SK-N-SH (cell line): ENCODE results near the gene MYPN. TPM values are rescaled to one million over a fixed set of nuclear protein-coding genes. Genes with fewer than 3 reads are reported as not detected.

Experiments used
- CTCF ChIA-PET: fragments of 300-600, 350-600 bp; formaldehyde crosslinking; extraction: SDS; loops from one replicate; lab custom pipeline; 2021; lab: Yijun Ruan, JAX
- POLR2A ChIA-PET: fragments of 350-600 bp; sonication (Branson Sonifier 250); formaldehyde crosslinking; extraction: SDS; loops from one replicate; lab custom pipeline; 2020; ENCODE audit warnings: antibody characterized with exemption, inconsistent platforms; lab: Yijun Ruan, JAX
- DNase-seq: peaks from one replicate; pipeline ENCODE4 v3.0.0; 2012
- H2AFZ ChIP-seq: fragments of 200-600 bp; sonication (generic); 2 replicates; pipeline ENCODE4 v1.8.1; 2016; ENCODE audit warnings: antibody characterized with exemption, mild to moderate bottlenecking, low read depth
- H3F3A ChIP-seq: fragments of 200-600 bp; sonication (generic); replicated peaks from 2 replicates; pipeline ENCODE3; 2016; ENCODE audit warnings: antibody characterized with exemption, mild to moderate bottlenecking; ENCODE audit not compliant: insufficient read depth
- H3K27ac ChIP-seq, 2 experiments: fragments of 200-500 bp in 1 of 2; fragments of 200-600 bp in 1 of 2; sonication (Bioruptor generic) in 1 of 2; sonication (generic), shearing (Covaris generic) in 1 of 2; 2 replicates each; pipeline versions ENCODE4 v1.5.1 to v1.6.1; 2014 to 2016; ENCODE audit warnings: low read depth in 2 of 2, inconsistent platforms in 1 of 2, low read length in 1 of 2, mild to moderate bottlenecking in 1 of 2, mixed read lengths in 1 of 2
- H3K27me3 ChIP-seq: fragments of 200-600 bp; sonication (generic), shearing (Covaris generic); 2 replicates; pipeline ENCODE4 v1.6.1; 2016; ENCODE audit warnings: mixed run types; ENCODE audit not compliant: insufficient read depth
- H3K36me3 ChIP-seq, 2 experiments: fragments of 200-500 bp in 1 of 2; fragments of 200-600 bp in 1 of 2; sonication (Bioruptor generic) in 1 of 2; sonication (generic) in 1 of 2; replicated peaks in 1 of 2; 2 replicates each; pipeline versions ENCODE3 to v1.5.1; 2014 to 2016; ENCODE audit warnings: low read length in 1 of 2, mild to moderate bottlenecking in 1 of 2; ENCODE audit not compliant: insufficient read depth in 2 of 2, control insufficient read depth in 1 of 2
- H3K4me1 ChIP-seq, 2 experiments: fragments of 200-500 bp in 1 of 2; fragments of 200-600 bp in 1 of 2; sonication (Bioruptor generic) in 1 of 2; sonication (generic), shearing (Covaris generic) in 1 of 2; 2 replicates each; pipeline versions ENCODE4 v1.5.1 to v1.6.1; 2014 to 2016; ENCODE audit warnings: low read depth in 1 of 2, low read length in 1 of 2, mixed run types in 1 of 2; ENCODE audit not compliant: insufficient read depth in 2 of 2, control insufficient read depth in 1 of 2
- H3K4me2 ChIP-seq: fragments of 200-600 bp; sonication (generic), shearing (Covaris generic); 2 replicates; pipeline ENCODE4 v1.6.1; 2017; ENCODE audit warnings: mixed run types
- H3K4me3 ChIP-seq, 2 experiments: fragments of 200-500 bp in 1 of 2; fragments of 200-600 bp in 1 of 2; sonication (Bioruptor generic) in 1 of 2; sonication (generic), shearing (Covaris generic) in 1 of 2; 2 replicates each; pipeline versions ENCODE4 v1.5.1 to v1.8.1; 2014 to 2016; ENCODE audit warnings: low read depth in 2 of 2, inconsistent platforms in 1 of 2, low read length in 1 of 2, mild to moderate bottlenecking in 1 of 2, mixed read lengths in 1 of 2, moderate library complexity in 1 of 2
- H3K79me2 ChIP-seq: fragments of 200-600 bp; sonication (generic); 2 replicates; pipeline ENCODE4 v1.8.1; 2017; ENCODE audit warnings: mild to moderate bottlenecking; ENCODE audit not compliant: insufficient read depth
- H3K9ac ChIP-seq: fragments of 200-600 bp; sonication (generic); 2 replicates; pipeline ENCODE4 v1.6.1; 2017; ENCODE audit warnings: mixed run types
- H3K9me2 ChIP-seq: fragments of 200-600 bp; sonication (generic); 2 replicates; pipeline ENCODE4 v1.6.1; 2017; ENCODE audit warnings: mixed run types
- H3K9me3 ChIP-seq: fragments of 200-600 bp; sonication (generic); 2 replicates; pipeline ENCODE4 v1.6.1; 2017; ENCODE audit warnings: mixed run types, mild to moderate bottlenecking, moderate library complexity
- H4K20me1 ChIP-seq: fragments of 200-600 bp; sonication (generic); 2 replicates; pipeline ENCODE4 v1.6.1; 2017; ENCODE audit warnings: mild to moderate bottlenecking, mixed run types; ENCODE audit not compliant: insufficient read depth
- ELF1 ChIP-seq: IDR thresholded peaks from 2 replicates; pipeline ENCODE4 v1.4.0; 2012
- EP300 ChIP-seq, 2 experiments: IDR thresholded peaks; 2 replicates each; pipeline versions ENCODE4 v1.4.0 to v1.6.1; 2012; ENCODE audit warnings: borderline replicate concordance in 1 of 2, low read depth in 1 of 2, low read length in 1 of 2
- GABPA ChIP-seq: IDR thresholded peaks from 2 replicates; pipeline ENCODE4 v1.4.0; 2012; ENCODE audit warnings: low read depth, mild to moderate bottlenecking
- GATA2 ChIP-seq: sonication (generic); formaldehyde crosslinking; IDR thresholded peaks from 2 replicates; pipeline ENCODE4 v1.5.0; 2020; ENCODE audit warnings: mild to moderate bottlenecking, missing genetic modification reagents
- JUND ChIP-seq: IDR thresholded peaks from 2 replicates; pipeline ENCODE4 v1.4.0; 2012
- MEF2A ChIP-seq: IDR thresholded peaks from 2 replicates; pipeline ENCODE4 v1.4.0; 2012; ENCODE audit warnings: low read depth, borderline replicate concordance
- MXI1 ChIP-seq: IDR thresholded peaks from 2 replicates; pipeline ENCODE4 v1.6.1; 2012; ENCODE audit warnings: mild to moderate bottlenecking, low read depth, low read length, improper control_type of control experiment
- NRF1 ChIP-seq: IDR thresholded peaks from 2 replicates; pipeline ENCODE4 v1.6.1; 2012; ENCODE audit warnings: low read depth, mild to moderate bottlenecking, low read length
- POLR2AphosphoS5 ChIP-seq: IDR thresholded peaks from 2 replicates; pipeline ENCODE4 v1.6.1; 2012; ENCODE audit warnings: low read depth, low read length
- RAD21 ChIP-seq: IDR thresholded peaks from 2 replicates; pipeline ENCODE4 v1.6.1; 2012; ENCODE audit warnings: mild to moderate bottlenecking, low read length
- RXRA ChIP-seq: IDR thresholded peaks from 2 replicates; pipeline ENCODE4 v1.4.0; 2012; ENCODE audit warnings: low read depth, mild to moderate bottlenecking, borderline replicate concordance
- SIN3A ChIP-seq: IDR thresholded peaks from 2 replicates; pipeline ENCODE4 v1.6.1; 2012; ENCODE audit warnings: low read depth, mild to moderate bottlenecking, low read length, moderate library complexity, borderline replicate concordance
- SMC3 ChIP-seq: IDR thresholded peaks from 2 replicates; pipeline ENCODE4 v1.6.1; 2012; ENCODE audit warnings: low read depth, low read length, improper control_type of control experiment
- TEAD4 ChIP-seq: IDR thresholded peaks from 2 replicates; pipeline ENCODE4 v1.4.0; 2012; ENCODE audit warnings: mild to moderate bottlenecking, borderline replicate concordance; ENCODE audit not compliant: insufficient read depth
- YY1 ChIP-seq: IDR thresholded peaks from 2 replicates; pipeline ENCODE4 v1.4.0; 2012; ENCODE audit warnings: low read depth, mild to moderate bottlenecking
- WGBS: methylation state at CpG from one replicate; pipeline ENCODE4 v1.1.6; 2017; ENCODE audit warnings: low lambda C conversion rate; 5-methylcytosine and 5-hydroxymethylcytosine counted together
- polyA plus RNA-seq, 3 experiments: library from polyadenylated mRNA; depleted of rRNA; stranded (reverse); fragments of >200 nt; gene quantifications; 2 replicates each; pipeline ENCODE4 v1.2.3, GENCODE V29; 2012
- TF ChIP-seq, protein P1 (sequence below): IDR thresholded peaks from 2 replicates; pipeline ENCODE4 v1.4.0; 2012; ENCODE audit warnings: low read depth, borderline replicate concordance
- TF ChIP-seq, protein P2 (sequence below): IDR thresholded peaks from 2 replicates; pipeline ENCODE4 v1.4.0; 2012; ENCODE audit warnings: low read depth
- TF ChIP-seq, protein P3 (sequence below): fragments of 150-350 bp; IDR thresholded peaks from 2 replicates; pipeline ENCODE4 v1.6.1; 2016; ENCODE audit warnings: mild to moderate bottlenecking, low read depth, low read length
- TF ChIP-seq, protein P4 (sequence below): IDR thresholded peaks from 2 replicates; pipeline ENCODE4 v1.4.0; 2012; ENCODE audit warnings: low read depth, borderline replicate concordance

MYPN gene
- polyA plus RNA-seq, 1 of the 3 experiments (the other 2 are of a cell fraction) = 0.43 TPM

DNA sequence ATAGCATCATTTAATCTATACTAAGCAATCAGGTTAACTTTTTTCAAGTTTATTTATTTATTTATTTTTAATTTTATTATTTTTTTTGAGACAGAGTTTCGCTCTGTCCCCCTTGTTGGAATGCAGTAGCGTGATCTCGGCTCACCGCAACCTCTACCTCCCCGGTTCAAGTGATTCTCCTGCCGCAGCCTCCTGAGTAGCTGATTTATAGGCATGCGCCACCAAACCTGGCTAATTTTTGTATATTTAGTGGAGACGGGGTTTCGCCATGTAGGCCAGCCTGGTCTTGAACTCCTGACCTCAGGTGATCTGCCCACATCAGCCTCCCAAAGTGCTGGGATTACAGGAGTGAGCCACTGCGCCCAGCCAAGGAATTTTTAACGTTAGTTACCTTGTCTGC, 635 bp upstream of the MYPN start:
- Histone ChIP-seq H3K4me2 (no peak overlapping the region), H3K36me3 (no peaks in the 10 kb centered on the region), H3K79me2 (no peaks in the 10 kb centered on the region), H3K4me1 (peaks cover 3 to 32% of the 10 kb centered on the region in 2 experiments; a peak in 2 of 4 replicates)
- TF ChIP-seq RAD21 = no peak
- no peak for TF ChIP-seq EP300 (IDR thresholded peaks at IDR 0.05; ENCODE audit: borderline replicate concordance in 1 of 2, low read depth in 1 of 2, low read length in 1 of 2)
- no peak for TF ChIP-seq POLR2AphosphoS5
- no peak for TF ChIP-seq NRF1
- TF ChIP-seq MXI1 = no peak
- TF ChIP-seq MEF2A = no peak
- no peak for TF ChIP-seq ELF1
- no peak for TF ChIP-seq GATA2
- TF ChIP-seq SMC3 = no peak
- no peak for TF ChIP-seq TEAD4
- no peak for TF ChIP-seq YY1
- TF ChIP-seq JUND = no peak
- TF ChIP-seq, protein P1, sequence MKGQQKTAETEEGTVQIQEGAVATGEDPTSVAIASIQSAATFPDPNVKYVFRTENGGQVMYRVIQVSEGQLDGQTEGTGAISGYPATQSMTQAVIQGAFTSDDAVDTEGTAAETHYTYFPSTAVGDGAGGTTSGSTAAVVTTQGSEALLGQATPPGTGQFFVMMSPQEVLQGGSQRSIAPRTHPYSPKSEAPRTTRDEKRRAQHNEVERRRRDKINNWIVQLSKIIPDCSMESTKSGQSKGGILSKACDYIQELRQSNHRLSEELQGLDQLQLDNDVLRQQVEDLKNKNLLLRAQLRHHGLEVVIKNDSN = no peak
- TF ChIP-seq, protein P2, sequence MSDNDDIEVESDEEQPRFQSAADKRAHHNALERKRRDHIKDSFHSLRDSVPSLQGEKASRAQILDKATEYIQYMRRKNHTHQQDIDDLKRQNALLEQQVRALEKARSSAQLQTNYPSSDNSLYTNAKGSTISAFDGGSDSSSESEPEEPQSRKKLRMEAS = no peak
- no peak for TF ChIP-seq SIN3A
- TF ChIP-seq, protein P3, sequence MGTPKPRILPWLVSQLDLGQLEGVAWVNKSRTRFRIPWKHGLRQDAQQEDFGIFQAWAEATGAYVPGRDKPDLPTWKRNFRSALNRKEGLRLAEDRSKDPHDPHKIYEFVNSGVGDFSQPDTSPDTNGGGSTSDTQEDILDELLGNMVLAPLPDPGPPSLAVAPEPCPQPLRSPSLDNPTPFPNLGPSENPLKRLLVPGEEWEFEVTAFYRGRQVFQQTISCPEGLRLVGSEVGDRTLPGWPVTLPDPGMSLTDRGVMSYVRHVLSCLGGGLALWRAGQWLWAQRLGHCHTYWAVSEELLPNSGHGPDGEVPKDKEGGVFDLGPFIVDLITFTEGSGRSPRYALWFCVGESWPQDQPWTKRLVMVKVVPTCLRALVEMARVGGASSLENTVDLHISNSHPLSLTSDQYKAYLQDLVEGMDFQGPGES = no peak
- TF ChIP-seq GABPA = no peak
- TF ChIP-seq, protein P4, sequence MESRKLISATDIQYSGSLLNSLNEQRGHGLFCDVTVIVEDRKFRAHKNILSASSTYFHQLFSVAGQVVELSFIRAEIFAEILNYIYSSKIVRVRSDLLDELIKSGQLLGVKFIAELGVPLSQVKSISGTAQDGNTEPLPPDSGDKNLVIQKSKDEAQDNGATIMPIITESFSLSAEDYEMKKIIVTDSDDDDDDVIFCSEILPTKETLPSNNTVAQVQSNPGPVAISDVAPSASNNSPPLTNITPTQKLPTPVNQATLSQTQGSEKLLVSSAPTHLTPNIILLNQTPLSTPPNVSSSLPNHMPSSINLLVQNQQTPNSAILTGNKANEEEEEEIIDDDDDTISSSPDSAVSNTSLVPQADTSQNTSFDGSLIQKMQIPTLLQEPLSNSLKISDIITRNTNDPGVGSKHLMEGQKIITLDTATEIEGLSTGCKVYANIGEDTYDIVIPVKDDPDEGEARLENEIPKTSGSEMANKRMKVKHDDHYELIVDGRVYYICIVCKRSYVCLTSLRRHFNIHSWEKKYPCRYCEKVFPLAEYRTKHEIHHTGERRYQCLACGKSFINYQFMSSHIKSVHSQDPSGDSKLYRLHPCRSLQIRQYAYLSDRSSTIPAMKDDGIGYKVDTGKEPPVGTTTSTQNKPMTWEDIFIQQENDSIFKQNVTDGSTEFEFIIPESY = no peak
- no peak for TF ChIP-seq RXRA
- TF ChIP-seq, all 33 proteins: peak for 0
- Histone ChIP-seq H3K4me3 (no peak overlapping the region), H3K9me3 (no peaks in the 10 kb centered on the region), H2AFZ (no peak overlapping the region), H3F3A (no peaks in the 10 kb centered on the region), H3K27ac (no peak overlapping the region), H3K9ac (no peak overlapping the region), H3K27me3 (no peaks in the 10 kb centered on the region), H4K20me1 (no peaks in the 10 kb centered on the region), H3K9me2 (no peaks in the 10 kb centered on the region)
- 98% methylated on average over 11 of the region's 11 CpGs for WGBS
- POLR2A ChIA-PET = no interaction called here
- no peak for DNase-seq
- CTCF ChIA-PET = interaction anchor here (1.1 kb wide), 1 partner anchor 54 kb away, joined by 3 read pairs; no protein-coding TSS in a partner anchor
